Activated CD4-positive, alpha-beta memory T cell treated with anti-CD3 and anti-CD28 coated beads for 36 hours (primary cell): ENCODE measurements around the gene E2F1. TPM values are rescaled to one million over a fixed set of nuclear protein-coding genes. Genes with fewer than 3 reads are reported as not detected.
A peak's percentile ranks its signal among the peaks of the same experiment; 100 is the strongest.

Experiments
- CTCF ChIA-PET: fragments of 350-600 bp; sonication (Branson Sonifier 250); formaldehyde crosslinking; loops from one replicate; lab custom pipeline; 2021; ENCODE audit warnings: antibody characterized with exemption, inconsistent platforms; lab: Charles Lee
- POLR2A ChIA-PET: fragments of 350-600 bp; sonication (Branson Sonifier 250); formaldehyde crosslinking; loops from one replicate; lab custom pipeline; 2021; ENCODE audit warnings: antibody characterized with exemption; lab: Charles Lee
- DNase-seq: peaks from one replicate; pipeline ENCODE4 v3.0.0-alpha.2; 2020
- H3K27ac Mint-ChIP-seq: one replicate; pipeline ENCODE4 v1.8.0; 2021; ENCODE audit warnings: mixed read lengths
- H3K27me3 Mint-ChIP-seq: one replicate; pipeline ENCODE4 v1.8.0; 2021; ENCODE audit warnings: mixed read lengths
- H3K36me3 Mint-ChIP-seq: one replicate; pipeline ENCODE4 v1.8.0; 2021; ENCODE audit warnings: mixed read lengths
- H3K4me1 Mint-ChIP-seq: one replicate; pipeline ENCODE4 v1.8.0; 2021; ENCODE audit warnings: low read depth, mixed read lengths
- H3K4me3 Mint-ChIP-seq: one replicate; pipeline ENCODE4 v1.8.0; 2021; ENCODE audit warnings: mild to moderate bottlenecking, mixed read lengths
- H3K9me3 Mint-ChIP-seq: one replicate; pipeline ENCODE4 v1.8.0; 2021; ENCODE audit warnings: mixed read lengths
- intact Hi-C: fragments of 100-400 bp; cut with micrococcal nuclease; formaldehyde crosslinking; loops from one replicate; pipeline ENCODE4 v1.15.1; 2023
- total RNA-seq, 2 experiments: library from RNA; stranded (reverse); gene quantifications; one replicate each; pipeline ENCODE4 v1.2.3, GENCODE V29; 2021

E2F1 gene
- total RNA-seq, 2 experiments from 2014 or later = 66.8 to 67.8 TPM

GRCh38 chr20:33668466-33669155, 17.6 kb downstream of the E2F1 start:
- H3K9me3 Mint-ChIP-seq = no peaks in the 10 kb centered on the region
- DNase-seq = no peak
- no peaks in the 10 kb centered on the region for H3K36me3 Mint-ChIP-seq
- peaks cover 41% of the 10 kb centered on the region for H3K4me1 Mint-ChIP-seq
- ChIA-PET CTCF (interaction anchor here (0.7 to 5.5 kb wide), 31 partner anchors 11 to 377 kb away, joined by 3 to 55 read pairs (median 7); partner anchors contain the start of genes CBFA2T2, CDK5RAP1, PXMP4 and SNTA1), POLR2A (interaction anchor here (0.6 to 3.0 kb wide), 11 partner anchors 11 to 325 kb away, joined by 3 to 21 read pairs (median 6); partner anchors contain the start of genes CBFA2T2, RALY and ZNF341)
- peak overlapping the region; percentile 33 for H3K27ac Mint-ChIP-seq
- intact Hi-C loops = loop anchor here (1.0 to 5.0 kb wide), 3 partner anchors 211 to 266 kb away; partner anchors contain the start of genes CDK5RAP1 and SNTA1
- peak overlapping the region; percentile 78 for H3K4me3 Mint-ChIP-seq
- no peaks in the 10 kb centered on the region for H3K27me3 Mint-ChIP-seq

GRCh38 chr20:33667676-33668465, 18.3 kb downstream of the E2F1 start:
- CTCF ChIA-PET = interaction anchor here (0.6 to 5.5 kb wide), 41 partner anchors 7 to 376 kb away, joined by 3 to 55 read pairs (median 6); partner anchors contain the start of genes CBFA2T2, CDK5RAP1, NECAB3 and PXMP4

GRCh38 chr20:33667245-33667675, 18.9 kb downstream of the E2F1 start:
- H3K9me3 Mint-ChIP-seq = no peaks in the 10 kb centered on the region
- H3K4me3 Mint-ChIP-seq = peak overlapping the region; percentile 78
- intact Hi-C loops = loop anchor here (5.0 kb wide), 2 partner anchors 225 to 265 kb away; partner anchors contain the start of genes CDK5RAP1 and SNTA1
- ChIA-PET POLR2A (interaction anchor here (0.8 to 3.0 kb wide), 12 partner anchors 10 to 326 kb away, joined by 3 to 21 read pairs (median 10); partner anchors contain the start of genes CBFA2T2, E2F1, RALY and SNTA1), CTCF (interaction anchor here (0.6 to 5.5 kb wide), 39 partner anchors 8 to 375 kb away, joined by 3 to 55 read pairs (median 6); partner anchors contain the start of genes CBFA2T2, CDK5RAP1, NECAB3 and PXMP4)
- H3K36me3 Mint-ChIP-seq = no peaks in the 10 kb centered on the region
- H3K4me1 Mint-ChIP-seq = peaks cover 37% of the 10 kb centered on the region
- DNase-seq = peak; percentile 64
- H3K27me3 Mint-ChIP-seq = no peaks in the 10 kb centered on the region
- peak overlapping the region; percentile 71 for H3K27ac Mint-ChIP-seq

More at GRCh38 chr20:33667676-33668465, 18.3 kb downstream of the E2F1 start:
- DNase-seq = peak; percentile 87
- Mint-ChIP-seq H3K27me3 (no peaks in the 10 kb centered on the region), H3K4me1 (peaks cover 34% of the 10 kb centered on the region), H3K36me3 (no peaks in the 10 kb centered on the region), H3K4me3 (peak overlapping the region; percentile 78), H3K9me3 (no peaks in the 10 kb centered on the region), H3K27ac (peak overlapping the region; percentile 71)
- POLR2A ChIA-PET = interaction anchor here (0.6 to 3.0 kb wide), 15 partner anchors 10 to 325 kb away, joined by 3 to 21 read pairs (median 6); partner anchors contain the start of genes CBFA2T2, E2F1, RALY and SNTA1
- intact Hi-C loops = loop anchor here (1.0 to 5.0 kb wide), 3 partner anchors 211 to 266 kb away; partner anchors contain the start of genes CDK5RAP1 and SNTA1

- peak; percentile 93 for DNase-seq
- H3K27me3 Mint-ChIP-seq = no peaks in the 10 kb centered on the region
- H3K4me3 Mint-ChIP-seq = peak within 1 kb of the TSS; percentile 80
- H3K9me3 Mint-ChIP-seq = no peaks in the 10 kb centered on the region
- POLR2A ChIA-PET = interaction anchor here (0.8 to 3.0 kb wide), 10 partner anchors 11 to 223 kb away, joined by 3 to 21 read pairs (median 10); partner anchors contain the start of genes CBFA2T2, E2F1, SNTA1 and ZNF341
- intact Hi-C loops = loop anchor here (1.0 to 5.0 kb wide), 3 partner anchors 14 to 264 kb away; partner anchors contain the start of genes CDK5RAP1 and SNTA1
- CTCF ChIA-PET = interaction anchor here (0.9 to 5.5 kb wide), 25 partner anchors 9 to 265 kb away, joined by 3 to 55 read pairs (median 9); partner anchors contain the start of genes CBFA2T2, CDK5RAP1, NECAB3 and PXMP4
- H3K27ac Mint-ChIP-seq = peak within 1 kb of the TSS; percentile 90
- peaks cover 38% of the 10 kb centered on the region for H3K4me1 Mint-ChIP-seq
- no peaks in the 10 kb centered on the region for H3K36me3 Mint-ChIP-seq
These were observed 19.6 kb downstream of the E2F1 start, which contains the start of gene ACTL10 for GRCh38 chr20:33666293-33667244. Gene ACTL10, plus strand, starts transcription at chr20:33666943. Its CDS starts 555 bp downstream, at chr20:33667498.

GRCh38 chr20:33664762-33665144, 21.4 kb downstream of the E2F1 start:
- Mint-ChIP-seq H3K4me1 (peaks cover 38% of the 10 kb centered on the region), H3K9me3 (no peaks in the 10 kb centered on the region), H3K4me3 (peak overlapping the region; percentile 82), H3K27ac (peak overlapping the region; percentile 89), H3K27me3 (no peaks in the 10 kb centered on the region), H3K36me3 (no peaks in the 10 kb centered on the region)
- peak; percentile 60 for DNase-seq
- intact Hi-C loops = loop anchor here (5.0 kb wide), 2 partner anchors 222 to 262 kb away; partner anchors contain the start of genes CDK5RAP1 and SNTA1
- POLR2A ChIA-PET = interaction anchor here (0.6 to 2.5 kb wide), 8 partner anchors 8 to 447 kb away, joined by 3 to 18 read pairs (median 8); partner anchors contain the start of genes CBFA2T2 and EIF2S2
- CTCF ChIA-PET = interaction anchor here (2.1 to 5.5 kb wide), 4 partner anchors 13 to 207 kb away, joined by 6 to 55 read pairs (median 22); partner anchors contain the start of gene CBFA2T2

GRCh38 chr20:33664085-33664761, 22.0 kb downstream of the E2F1 start:
- no peak for DNase-seq
- Mint-ChIP-seq H3K27me3 (no peaks in the 10 kb centered on the region), H3K4me3 (peak overlapping the region; percentile 82), H3K9me3 (no peaks in the 10 kb centered on the region), H3K36me3 (no peaks in the 10 kb centered on the region), H3K4me1 (peaks cover 38% of the 10 kb centered on the region), H3K27ac (peak overlapping the region; percentile 89)
- ChIA-PET CTCF (interaction anchor here (2.1 to 5.5 kb wide), 5 partner anchors 11 to 206 kb away, joined by 6 to 55 read pairs (median 14); partner anchors contain the start of gene CBFA2T2), POLR2A (interaction anchor here (0.6 to 2.5 kb wide), 11 partner anchors 8 to 448 kb away, joined by 3 to 18 read pairs (median 5); partner anchors contain the start of genes CBFA2T2 and EIF2S2)
- intact Hi-C loops = no loop called here

- Mint-ChIP-seq H3K36me3 (no peaks in the 10 kb centered on the region), H3K4me3 (peak overlapping the region; percentile 82), H3K27me3 (no peaks in the 10 kb centered on the region), H3K4me1 (peaks cover 32% of the 10 kb centered on the region), H3K27ac (peak overlapping the region; percentile 89), H3K9me3 (no peaks in the 10 kb centered on the region)
- intact Hi-C loops = loop anchor here (2.0 kb wide), 1 partner anchor 23 kb away; the partner anchor contains the start of gene E2F1
- peak; percentile 90 for DNase-seq
- ChIA-PET POLR2A (interaction anchor here (0.9 to 2.5 kb wide), 13 partner anchors 8 to 449 kb away, joined by 3 to 18 read pairs (median 5); partner anchors contain the start of genes CBFA2T2 and EIF2S2), CTCF (interaction anchor here (0.7 to 2.5 kb wide), 8 partner anchors 10 to 206 kb away, joined by 3 to 14 read pairs (median 6); partner anchors contain the start of genes CBFA2T2 and ZNF341)
These were observed 22.8 kb downstream of the E2F1 start for GRCh38 chr20:33663161-33664084.

- H3K4me1 Mint-ChIP-seq = peaks cover 30% of the 10 kb centered on the region
- no peaks in the 10 kb centered on the region for H3K27me3 Mint-ChIP-seq
- CTCF ChIA-PET = interaction anchor here (1.5 to 2.5 kb wide), 2 partner anchors 9 to 172 kb away, joined by 6 to 14 read pairs; partner anchors contain the start of gene CBFA2T2
- POLR2A ChIA-PET = interaction anchor here (0.7 to 2.5 kb wide), 5 partner anchors 8 to 202 kb away, joined by 3 to 18 read pairs (median 3); no protein-coding TSS in a partner anchor
- intact Hi-C loops = loop anchor here (2.0 kb wide), 1 partner anchor 25 kb away; the partner anchor contains the start of gene E2F1
- no peaks in the 10 kb centered on the region for H3K9me3 Mint-ChIP-seq
- H3K27ac Mint-ChIP-seq = peak within 1 kb of the TSS; percentile 89
- no peaks in the 10 kb centered on the region for H3K36me3 Mint-ChIP-seq
- peak within 1 kb of the TSS; percentile 82 for H3K4me3 Mint-ChIP-seq
- DNase-seq = no peak
These were observed 24.0 kb downstream of the E2F1 start, which contains the start of gene C20orf144 for GRCh38 chr20:33662172-33662571. Gene C20orf144, plus strand, starts transcription at chr20:33662327. Its CDS starts 19 bp downstream, at chr20:33662346.
